ENCODE data around the gene PCP2.

The PCP2 gene

DNA sequence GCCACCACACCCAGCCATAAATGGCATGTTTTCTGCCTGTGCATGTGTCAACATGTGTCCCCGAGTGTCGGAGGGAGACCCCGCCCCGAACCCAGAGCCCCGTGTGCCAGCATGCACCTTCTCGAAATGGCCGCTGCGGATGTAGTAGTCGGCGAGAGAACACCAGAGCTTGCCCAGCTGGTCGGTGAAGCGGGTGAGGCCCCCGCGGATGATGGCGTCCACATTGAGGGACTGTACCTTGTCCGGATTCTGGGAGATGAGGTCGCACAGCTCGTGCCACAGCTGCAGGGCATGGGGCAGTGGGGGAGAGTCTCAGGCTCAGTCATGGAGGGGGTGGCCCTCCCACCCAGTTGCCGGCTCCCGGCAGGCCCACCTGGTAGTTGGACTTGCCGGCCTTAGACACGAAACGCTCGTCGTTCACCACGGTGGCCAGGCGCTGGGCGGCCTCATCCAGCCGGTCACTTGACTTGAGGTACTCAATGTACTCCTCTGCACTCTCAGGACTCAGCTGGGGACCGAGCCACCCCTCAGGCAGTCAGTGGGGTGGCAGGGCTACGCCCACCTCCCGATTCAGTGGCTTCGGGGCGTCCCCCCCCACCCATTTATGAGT is 7.7 kb downstream of the PCP2 start:
- no peaks in the 10 kb centered on the region for H3K9me3 ChIP-seq (ENCODE audit: control extremely low read depth in 1 of 5, control insufficient read depth in 4 of 5, insufficient read depth in 2 of 5, low read depth in 1 of 5, low read length in 4 of 5)
- H3K36me3 ChIP-seq (ENCODE audit: control insufficient read depth in 4 of 4, insufficient read depth in 4 of 4, low read length in 3 of 4) = peaks cover 7 to 57% (median 42%) of the 10 kb centered on the region in 4 experiments
- DNase-seq = no peak
- CTCF ChIA-PET = interaction anchor here (1.5 kb wide), 1 partner anchor 55 kb away, joined by 4 read pairs; the partner anchor contains the start of gene TRAPPC5
- H3K27me3 ChIP-seq (replicated peaks in 2 of 5; ENCODE audit: control insufficient read depth in 4 of 5, insufficient read depth in 5 of 5, low read length in 4 of 5) = no peaks in the 10 kb centered on the region
- POLR2A ChIA-PET = no interaction called here
- H3K4me3 ChIP-seq (ENCODE audit: control insufficient read depth in 1 of 7, extremely low read depth in 1 of 7, insufficient read depth in 4 of 7, low read depth in 2 of 7, low read length in 6 of 7) = no peak overlapping the region
- H3K27ac ChIP-seq (ENCODE audit: insufficient read depth in 1 of 2, low read depth in 1 of 2, low read length in 2 of 2, poor library complexity in 1 of 2, severe bottlenecking in 2 of 2) = no peak overlapping the region
- WGBS (ENCODE audit: insufficient coverage) = over 99% methylated on average over 30 of the region's 34 CpGs
- H3K4me1 ChIP-seq (ENCODE audit: control extremely low read depth in 1 of 4, control insufficient read depth in 4 of 4, insufficient read depth in 4 of 4, low read length in 3 of 4) = peaks cover 7 to 26% (median 23%) of the 10 kb centered on the region in 4 experiments

DNA sequence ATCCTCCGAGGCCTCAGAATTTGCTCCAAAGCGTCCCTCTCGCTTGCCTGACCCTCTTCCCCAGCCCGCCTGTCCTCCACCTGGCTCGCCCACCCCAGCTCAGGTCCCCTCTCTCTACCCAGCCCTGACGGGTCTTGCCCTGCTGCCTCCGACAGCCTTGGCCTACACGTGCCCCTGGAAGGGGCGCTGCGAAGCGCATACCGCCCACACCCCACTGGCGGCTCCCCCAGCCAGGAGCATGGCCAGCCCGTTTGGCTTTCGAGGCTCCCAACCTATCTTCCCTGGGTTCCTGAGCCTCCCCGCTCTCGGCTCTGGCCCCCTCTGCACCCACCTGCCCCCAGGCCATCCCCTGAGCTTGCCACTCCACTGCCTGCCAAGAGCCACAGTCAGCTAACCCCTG is 8.7 kb downstream of the PCP2 start:
- ChIA-PET CTCF (interaction anchor here (0.5 kb wide), 1 partner anchor 38 kb away, joined by 3 read pairs; no protein-coding TSS in a partner anchor), POLR2A (no interaction called here)
- WGBS (ENCODE audit: insufficient coverage) = 97% methylated on average over 15 of the region's 17 CpGs
- no peak overlapping the region for H3K4me3 ChIP-seq (ENCODE audit: control insufficient read depth in 1 of 7, extremely low read depth in 1 of 7, insufficient read depth in 4 of 7, low read depth in 2 of 7, low read length in 6 of 7)
- H3K27ac ChIP-seq (ENCODE audit: insufficient read depth in 1 of 2, low read depth in 1 of 2, low read length in 2 of 2, poor library complexity in 1 of 2, severe bottlenecking in 2 of 2) = no peak overlapping the region
- H3K27me3 ChIP-seq (replicated peaks in 2 of 5; ENCODE audit: control insufficient read depth in 4 of 5, insufficient read depth in 5 of 5, low read length in 4 of 5) = no peaks in the 10 kb centered on the region
- peaks cover 5 to 15% (median 13%) of the 10 kb centered on the region in 4 experiments for H3K4me1 ChIP-seq (ENCODE audit: control extremely low read depth in 1 of 4, control insufficient read depth in 4 of 4, insufficient read depth in 4 of 4, low read length in 3 of 4)
- DNase-seq = no peak
- peaks cover 7 to 67% (median 49%) of the 10 kb centered on the region in 4 experiments for H3K36me3 ChIP-seq (ENCODE audit: control insufficient read depth in 4 of 4, insufficient read depth in 4 of 4, low read length in 3 of 4)
- no peaks in the 10 kb centered on the region for H3K9me3 ChIP-seq (ENCODE audit: control extremely low read depth in 1 of 5, control insufficient read depth in 4 of 5, insufficient read depth in 2 of 5, low read depth in 1 of 5, low read length in 4 of 5)

DNA sequence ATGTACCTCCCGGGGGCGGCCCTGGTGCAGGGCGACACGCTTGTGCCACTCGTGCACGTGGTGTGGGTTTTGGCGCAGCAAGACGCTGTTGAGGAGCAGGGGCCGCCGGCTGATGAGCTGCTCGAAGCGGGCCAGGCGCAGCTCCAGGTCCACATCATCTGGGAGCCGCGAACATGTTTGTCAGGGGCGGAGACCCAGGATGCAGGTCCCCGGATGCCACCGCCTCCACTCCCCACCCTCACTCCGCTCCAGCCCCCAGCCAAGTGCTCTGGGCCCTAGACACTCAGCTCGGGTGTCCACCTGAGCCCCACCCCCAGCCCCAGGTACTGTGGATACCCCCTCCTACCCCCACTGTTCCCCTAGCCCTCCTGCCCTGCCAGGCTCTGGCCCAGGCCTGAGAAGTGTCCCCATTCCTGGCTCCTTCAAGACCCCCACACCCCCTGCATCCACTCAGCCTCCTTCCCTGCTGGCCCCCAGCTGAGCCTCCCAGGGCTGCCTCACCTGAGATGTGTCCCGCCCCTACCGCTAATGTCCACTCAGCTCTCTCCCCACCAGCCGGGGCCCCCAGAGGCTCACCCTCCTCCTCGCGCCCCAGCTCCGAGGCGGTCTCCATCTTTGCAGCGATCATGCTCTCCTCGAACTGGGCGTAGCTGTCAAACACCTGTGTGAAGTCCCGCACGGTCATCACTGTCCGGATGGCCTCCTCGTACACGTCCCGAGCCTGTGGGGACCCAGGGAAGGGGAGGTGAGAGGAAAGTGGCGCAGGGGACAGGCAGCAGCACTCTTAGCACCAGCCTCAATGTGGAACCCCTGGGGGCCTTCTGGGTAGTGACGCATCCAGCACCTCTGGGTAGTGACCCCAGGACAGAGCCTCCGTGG is 9.6 kb downstream of the PCP2 start:
- Histone ChIP-seq H3K4me1 (ENCODE audit: control extremely low read depth in 1 of 4, control insufficient read depth in 4 of 4, insufficient read depth in 4 of 4, low read length in 3 of 4) (peaks cover 5 to 13% (median 11%) of the 10 kb centered on the region in 4 experiments), H3K9me3 (ENCODE audit: control extremely low read depth in 1 of 5, control insufficient read depth in 4 of 5, insufficient read depth in 2 of 5, low read depth in 1 of 5, low read length in 4 of 5) (no peaks in the 10 kb centered on the region), H3K4me3 (ENCODE audit: control insufficient read depth in 1 of 7, extremely low read depth in 1 of 7, insufficient read depth in 4 of 7, low read depth in 2 of 7, low read length in 6 of 7) (no peak overlapping the region), H3K27me3 (replicated peaks in 2 of 5; ENCODE audit: control insufficient read depth in 4 of 5, insufficient read depth in 5 of 5, low read length in 4 of 5) (no peaks in the 10 kb centered on the region), H3K27ac (ENCODE audit: insufficient read depth in 1 of 2, low read depth in 1 of 2, low read length in 2 of 2, poor library complexity in 1 of 2, severe bottlenecking in 2 of 2) (no peak overlapping the region), H3K36me3 (ENCODE audit: control insufficient read depth in 4 of 4, insufficient read depth in 4 of 4, low read length in 3 of 4) (peaks cover 7 to 74% (median 53%) of the 10 kb centered on the region in 4 experiments)
- no peak for DNase-seq
- ChIA-PET POLR2A (interaction anchor here (0.6 kb wide), 1 partner anchor 24 kb away, joined by 4 read pairs; no protein-coding TSS in a partner anchor), CTCF (interaction anchor here (0.5 to 1.1 kb wide), 2 partner anchors 39 to 56 kb away, joined by 3 to 5 read pairs; no protein-coding TSS in a partner anchor)
- 92% methylated on average over 37 of the region's 39 CpGs for WGBS (ENCODE audit: insufficient coverage)

DNA sequence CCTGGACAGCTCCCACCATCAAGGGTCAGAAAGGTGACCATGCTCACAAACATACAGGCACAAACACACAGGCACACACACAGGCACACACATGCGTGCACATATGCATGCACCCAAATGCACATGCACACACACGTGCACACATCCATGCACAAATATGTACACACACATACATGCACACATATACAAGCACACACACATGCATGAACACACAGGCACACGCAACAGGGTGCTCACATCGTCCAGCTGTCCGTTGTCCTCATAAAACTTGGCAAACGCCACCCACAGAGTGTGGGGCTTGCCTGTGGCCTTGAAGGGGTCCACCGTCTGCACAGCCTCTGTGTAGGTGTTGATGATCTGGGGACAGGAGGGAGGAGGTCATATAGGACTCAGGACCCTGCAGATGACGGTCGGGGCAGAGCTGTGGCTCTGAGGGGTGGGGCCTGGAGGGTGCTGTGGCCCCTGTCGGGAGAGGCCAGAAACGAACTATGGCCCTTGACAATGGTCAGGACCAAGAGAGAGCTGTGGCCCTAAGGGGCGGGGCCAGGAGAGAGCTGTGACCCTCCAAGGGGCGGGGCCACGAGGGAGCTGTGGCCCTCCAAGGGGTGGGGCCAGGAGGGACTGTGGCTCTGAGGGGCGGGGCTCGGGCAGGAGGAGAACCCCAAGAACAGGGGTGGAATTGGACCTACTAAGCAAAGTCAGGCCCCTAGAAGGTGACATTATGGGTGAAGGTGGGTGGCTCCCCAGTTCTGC is 10.4 kb downstream of the PCP2 start:
- POLR2A ChIA-PET = interaction anchor here (0.6 kb wide), 1 partner anchor 25 kb away, joined by 4 read pairs; no protein-coding TSS in a partner anchor
- H3K4me1 ChIP-seq (ENCODE audit: control extremely low read depth in 1 of 4, control insufficient read depth in 4 of 4, insufficient read depth in 4 of 4, low read length in 3 of 4) = peaks cover 0 to 4% (median 2%) of the 10 kb centered on the region in 4 experiments
- no peaks in the 10 kb centered on the region for H3K9me3 ChIP-seq (ENCODE audit: control extremely low read depth in 1 of 5, control insufficient read depth in 4 of 5, insufficient read depth in 2 of 5, low read depth in 1 of 5, low read length in 4 of 5)
- CTCF ChIA-PET = interaction anchor here (0.7 to 1.1 kb wide), 2 partner anchors 12 to 55 kb away, joined by 3 to 5 read pairs; no protein-coding TSS in a partner anchor
- no peak overlapping the region for H3K27ac ChIP-seq (ENCODE audit: insufficient read depth in 1 of 2, low read depth in 1 of 2, low read length in 2 of 2, poor library complexity in 1 of 2, severe bottlenecking in 2 of 2)
- WGBS (ENCODE audit: insufficient coverage) = 95% methylated on average over 14 of the region's 16 CpGs
- peaks cover 7 to 81% (median 56%) of the 10 kb centered on the region in 4 experiments for H3K36me3 ChIP-seq (ENCODE audit: control insufficient read depth in 4 of 4, insufficient read depth in 4 of 4, low read length in 3 of 4)
- no peak overlapping the region for H3K4me3 ChIP-seq (ENCODE audit: control insufficient read depth in 1 of 7, extremely low read depth in 1 of 7, insufficient read depth in 4 of 7, low read depth in 2 of 7, low read length in 6 of 7)
- DNase-seq = no peak
- H3K27me3 ChIP-seq (replicated peaks in 2 of 5; ENCODE audit: control insufficient read depth in 4 of 5, insufficient read depth in 5 of 5, low read length in 4 of 5) = no peaks in the 10 kb centered on the region

DNA sequence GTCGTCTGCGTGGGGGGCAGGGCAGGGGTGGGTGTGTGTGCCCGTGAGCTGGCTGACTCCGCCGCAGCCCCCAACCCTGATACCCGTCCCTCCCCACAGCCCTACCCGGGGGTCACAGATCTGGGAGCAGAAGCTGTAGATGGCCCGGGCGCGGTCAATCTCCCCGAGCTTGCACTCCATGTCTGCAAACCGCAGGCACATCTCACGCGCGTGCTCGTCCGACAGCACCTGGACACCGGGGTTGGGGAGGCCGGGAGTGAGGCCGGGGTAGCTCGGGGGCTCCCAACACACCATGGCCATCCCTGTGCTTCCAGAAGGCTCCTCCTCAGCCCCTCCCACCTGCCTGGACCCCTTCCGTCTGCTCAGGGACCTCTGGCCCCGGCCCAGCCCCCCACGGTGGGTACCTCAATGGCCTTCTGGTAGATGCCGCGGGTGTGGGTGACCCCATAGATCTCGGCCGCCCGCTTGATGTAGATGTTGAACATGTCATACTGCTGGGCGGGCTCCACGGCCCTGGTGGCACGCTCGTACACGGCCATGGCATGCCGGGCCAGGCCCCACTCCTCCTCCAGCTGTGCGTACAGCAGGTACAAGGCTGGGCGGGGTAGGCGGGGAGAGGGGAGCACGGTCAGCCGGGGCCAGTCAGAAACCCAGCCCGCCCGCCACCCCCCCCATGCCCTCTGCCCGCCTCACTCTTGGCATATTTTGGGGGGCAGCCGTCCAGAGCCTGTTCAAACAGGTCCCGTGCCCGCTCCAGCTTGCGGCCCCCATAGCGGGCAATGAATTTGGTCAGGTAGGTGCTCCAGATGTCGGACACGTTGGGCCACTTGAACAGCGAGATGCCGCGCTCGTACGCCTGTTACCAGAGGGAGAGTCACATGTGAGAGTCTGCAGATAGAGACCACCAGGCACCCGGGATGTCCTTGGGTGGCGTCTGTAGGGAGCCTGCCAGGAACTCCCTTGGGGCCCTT is 12.8 kb downstream of the PCP2 start:
- H3K27me3 ChIP-seq (replicated peaks in 2 of 5; ENCODE audit: control insufficient read depth in 4 of 5, insufficient read depth in 5 of 5, low read length in 4 of 5) = no peaks in the 10 kb centered on the region
- CTCF ChIA-PET = no interaction called here
- no peak for DNase-seq
- H3K4me3 ChIP-seq (ENCODE audit: control insufficient read depth in 1 of 7, extremely low read depth in 1 of 7, insufficient read depth in 4 of 7, low read depth in 2 of 7, low read length in 6 of 7) = no peak overlapping the region
- WGBS (ENCODE audit: insufficient coverage) = 97% methylated on average over 44 of the region's 57 CpGs
- H3K4me1 ChIP-seq (ENCODE audit: control extremely low read depth in 1 of 4, control insufficient read depth in 4 of 4, insufficient read depth in 4 of 4, low read length in 3 of 4) = no peaks in the 10 kb centered on the region
- POLR2A ChIA-PET = no interaction called here
- H3K36me3 ChIP-seq (ENCODE audit: control insufficient read depth in 4 of 4, insufficient read depth in 4 of 4, low read length in 3 of 4) = peaks cover 7 to 77% (median 46%) of the 10 kb centered on the region in 4 experiments
- no peaks in the 10 kb centered on the region for H3K9me3 ChIP-seq (ENCODE audit: control extremely low read depth in 1 of 5, control insufficient read depth in 4 of 5, insufficient read depth in 2 of 5, low read depth in 1 of 5, low read length in 4 of 5)
- no peak overlapping the region for H3K27ac ChIP-seq (ENCODE audit: insufficient read depth in 1 of 2, low read depth in 1 of 2, low read length in 2 of 2, poor library complexity in 1 of 2, severe bottlenecking in 2 of 2)

DNA sequence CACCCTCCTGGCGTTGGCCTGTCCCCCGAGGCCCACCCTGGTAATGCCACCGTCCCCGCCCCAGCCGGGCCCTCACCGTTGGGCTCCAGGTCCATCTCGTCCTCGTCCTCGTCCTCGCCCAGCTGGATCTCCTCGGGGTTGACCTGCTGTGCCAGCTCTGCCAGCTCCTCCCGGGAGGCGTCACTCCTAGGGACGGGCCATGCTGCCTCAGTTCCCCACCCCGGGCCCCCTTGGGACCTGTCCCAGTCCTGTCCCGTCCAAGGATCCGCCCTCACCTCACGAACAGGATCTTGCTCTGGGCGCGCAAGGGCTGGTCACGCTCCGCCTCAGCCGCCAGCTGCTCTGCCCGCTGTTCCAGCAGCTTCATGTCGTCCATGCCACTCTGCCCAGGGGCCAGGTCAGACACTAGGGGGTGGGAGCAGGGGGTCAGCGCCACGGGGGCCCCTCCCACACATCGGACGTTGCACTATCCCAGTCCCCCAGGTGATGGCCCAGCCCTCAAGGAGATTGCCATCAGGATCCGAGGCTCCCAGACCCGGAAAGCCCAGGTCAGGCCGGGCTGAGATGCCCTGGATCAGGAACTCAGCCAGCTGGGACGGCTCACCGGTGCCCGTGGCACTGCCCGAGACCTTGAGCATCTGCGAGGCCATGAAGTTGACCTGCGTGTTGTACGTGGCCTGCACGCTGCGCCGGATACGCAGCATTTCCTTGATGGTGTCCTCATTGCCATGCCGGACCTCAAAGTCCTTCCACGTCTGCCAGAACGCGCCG is 13.7 kb downstream of the PCP2 start:
- Histone ChIP-seq H3K9me3 (ENCODE audit: control extremely low read depth in 1 of 5, control insufficient read depth in 4 of 5, insufficient read depth in 2 of 5, low read depth in 1 of 5, low read length in 4 of 5) (no peaks in the 10 kb centered on the region), H3K4me3 (ENCODE audit: control insufficient read depth in 1 of 7, extremely low read depth in 1 of 7, insufficient read depth in 4 of 7, low read depth in 2 of 7, low read length in 6 of 7) (no peak overlapping the region), H3K27ac (ENCODE audit: insufficient read depth in 1 of 2, low read depth in 1 of 2, low read length in 2 of 2, poor library complexity in 1 of 2, severe bottlenecking in 2 of 2) (no peak overlapping the region), H3K27me3 (replicated peaks in 2 of 5; ENCODE audit: control insufficient read depth in 4 of 5, insufficient read depth in 5 of 5, low read length in 4 of 5) (no peaks in the 10 kb centered on the region), H3K4me1 (ENCODE audit: control extremely low read depth in 1 of 4, control insufficient read depth in 4 of 4, insufficient read depth in 4 of 4, low read length in 3 of 4) (no peaks in the 10 kb centered on the region), H3K36me3 (ENCODE audit: control insufficient read depth in 4 of 4, insufficient read depth in 4 of 4, low read length in 3 of 4) (peaks cover 7 to 68% (median 42%) of the 10 kb centered on the region in 4 experiments)
- no peak for DNase-seq
- 98% methylated on average over 46 of the region's 48 CpGs for WGBS (ENCODE audit: insufficient coverage)
- POLR2A ChIA-PET = no interaction called here
- CTCF ChIA-PET = no interaction called here
